Tibial nerve (tissue), 4 donors: ENCODE results near the gene RGS9. TPM values are rescaled to one million over a fixed set of nuclear protein-coding genes. Genes with fewer than 3 reads are reported as not detected.

Experiments used
- DNase-seq, 2 donors: peaks; one replicate each; pipeline ENCODE4 v3.0.0-alpha.2; 2019; ENCODE audit warnings: low spot score in 2 of 2
- H3K27ac ChIP-seq, 4 donors: fragments of 200-600 bp; sonication (generic) in 3 of 4; one replicate each; pipeline ENCODE4 v1.5.1; 2017 to 2019; ENCODE audit warnings: mild to moderate bottlenecking in 1 of 4
- H3K27me3 ChIP-seq, 2 donors: fragments of 200-600 bp; sonication (generic) in 1 of 2; one replicate each; pipeline versions ENCODE4 v1.5.1 to v1.6.0; 2017 to 2019
- H3K36me3 ChIP-seq, 3 donors: fragments of 200-600 bp; sonication (generic); one replicate each; pipeline ENCODE4 v1.5.1; 2018 to 2019
- H3K4me1 ChIP-seq, 4 donors: fragments of 200-600 bp; sonication (generic) in 3 of 4; one replicate each; pipeline ENCODE4 v1.5.1; 2017 to 2019
- H3K4me3 ChIP-seq, 4 donors: fragments of 200-600 bp; sonication (generic) in 3 of 4; one replicate each; pipeline ENCODE4 v1.5.1; 2017 to 2019; ENCODE audit warnings: mild to moderate bottlenecking in 1 of 4, moderate library complexity in 1 of 4
- H3K9me3 ChIP-seq, 4 donors: fragments of 200-600 bp; sonication (generic) in 3 of 4; one replicate each; pipeline ENCODE4 v1.5.1; 2017 to 2019
- CTCF ChIP-seq, 5 experiments: fragments of 200-600 bp in 3 of 5; fragments of 450-650 bp in 2 of 5; sonication (generic) in 3 of 5; IDR thresholded peaks; one replicate each; pipeline ENCODE4 v1.5.1; 2016 to 2019; ENCODE audit warnings: antibody characterized with exemption in 5 of 5, mild to moderate bottlenecking in 3 of 5, moderate library complexity in 2 of 5
- EP300 ChIP-seq, 2 donors: sonication (generic); formaldehyde crosslinking; IDR thresholded peaks; one replicate each; pipeline ENCODE4 v1.6.1; 2017; ENCODE audit warnings: antibody characterized with exemption in 2 of 2, mild to moderate bottlenecking in 1 of 2
- POLR2A ChIP-seq, 2 donors: fragments of 450-650 bp; IDR thresholded peaks; one replicate each; pipeline ENCODE4 v1.6.1; 2017; ENCODE audit warnings: antibody characterized with exemption in 2 of 2, mild to moderate bottlenecking in 2 of 2, moderate library complexity in 2 of 2
- WGBS, 2 donors: methylation state at CpG; one replicate each; pipeline ENCODE4 v1.1.5; 2018; 5-methylcytosine and 5-hydroxymethylcytosine counted together
- total RNA-seq, 4 donors: library from RNA; depleted of rRNA; stranded (reverse); fragments of >200 nt; gene quantifications; one replicate each; pipeline ENCODE4 v1.1.0, GENCODE V29; 2016

Gene RGS9
- total RNA-seq, 4 donors from 2014 or later, result 10.7 to 15.3 (median 11.3) TPM

GRCh38 chr17:65172496-65173136 lies 35.4 kb downstream of the RGS9 start:
- Histone ChIP-seq H3K4me1 (no peaks in the 10 kb centered on the region), H3K27me3 (no peaks in the 10 kb centered on the region), H3K9me3 (no peaks in the 10 kb centered on the region), H3K27ac (no peak overlapping the region), H3K4me3 (no peak overlapping the region), H3K36me3 (peaks cover 0 to 13% (median 0%) of the 10 kb centered on the region in 3 donors)
- TF ChIP-seq CTCF (IDR thresholded peaks at IDR 0.05) (no peak), EP300 (IDR thresholded peaks at IDR 0.05) (no peak), POLR2A (IDR thresholded peaks at IDR 0.05) (no peak)
- 89 to 94% methylated on average over 11 of the region's 11 CpGs for WGBS, 2 donors
- DNase-seq, result no peak

GRCh38 chr17:65173284-65173793 lies 36.2 kb downstream of the RGS9 start:
- Histone ChIP-seq H3K9me3 (no peaks in the 10 kb centered on the region), H3K36me3 (peaks cover 0 to 13% (median 0%) of the 10 kb centered on the region in 3 donors), H3K4me3 (no peak overlapping the region), H3K27me3 (no peaks in the 10 kb centered on the region), H3K27ac (no peak overlapping the region), H3K4me1 (no peaks in the 10 kb centered on the region)
- TF ChIP-seq EP300 (IDR thresholded peaks at IDR 0.05) (no peak), CTCF (IDR thresholded peaks at IDR 0.05) (no peak), POLR2A (IDR thresholded peaks at IDR 0.05) (no peak)
- 56 to 65% methylated on average over 12 of the region's 12 CpGs for WGBS, 2 donors
- DNase-seq, result no peak

- WGBS, 2 donors, result 94 to 95% methylated on average over 9 of the region's 9 CpGs
- Histone ChIP-seq H3K4me1 (peaks cover 0 to 2% (median 0%) of the 10 kb centered on the region in 4 donors), H3K9me3 (no peaks in the 10 kb centered on the region), H3K27me3 (no peaks in the 10 kb centered on the region), H3K27ac (no peak overlapping the region), H3K4me3 (no peak overlapping the region), H3K36me3 (peaks cover 0 to 13% (median 0%) of the 10 kb centered on the region in 3 donors)
- no peak for DNase-seq
- TF ChIP-seq EP300 (IDR thresholded peaks at IDR 0.05), result no peak
- TF ChIP-seq POLR2A (IDR thresholded peaks at IDR 0.05), result no peak
- TF ChIP-seq CTCF (IDR thresholded peaks at IDR 0.05), result no peak
These were observed 37.0 kb downstream of the RGS9 start for GRCh38 chr17:65173976-65174683.

- Histone ChIP-seq H3K4me1 (peaks cover 0 to 3% (median 0%) of the 10 kb centered on the region in 4 donors), H3K4me3 (no peak overlapping the region)
- WGBS, 2 donors, result 82 to 86% methylated on average over 2 of the region's 2 CpGs
These were observed 37.8 kb downstream of the RGS9 start for GRCh38 chr17:65174974-65175373.

More at GRCh38 chr17:65174974-65175373, 37.8 kb downstream of the RGS9 start:
- no peak for DNase-seq
- Histone ChIP-seq H3K27me3 (no peaks in the 10 kb centered on the region), H3K27ac (no peak overlapping the region), H3K36me3 (peaks cover 0 to 15% (median 0%) of the 10 kb centered on the region in 3 donors), H3K9me3 (no peaks in the 10 kb centered on the region)
- TF ChIP-seq POLR2A (IDR thresholded peaks at IDR 0.05), result no peak
- TF ChIP-seq CTCF (IDR thresholded peaks at IDR 0.05), result no peak
- no peak for TF ChIP-seq EP300 (IDR thresholded peaks at IDR 0.05)
